ENCODE data around the gene ELANE.

The ELANE gene

DNA sequence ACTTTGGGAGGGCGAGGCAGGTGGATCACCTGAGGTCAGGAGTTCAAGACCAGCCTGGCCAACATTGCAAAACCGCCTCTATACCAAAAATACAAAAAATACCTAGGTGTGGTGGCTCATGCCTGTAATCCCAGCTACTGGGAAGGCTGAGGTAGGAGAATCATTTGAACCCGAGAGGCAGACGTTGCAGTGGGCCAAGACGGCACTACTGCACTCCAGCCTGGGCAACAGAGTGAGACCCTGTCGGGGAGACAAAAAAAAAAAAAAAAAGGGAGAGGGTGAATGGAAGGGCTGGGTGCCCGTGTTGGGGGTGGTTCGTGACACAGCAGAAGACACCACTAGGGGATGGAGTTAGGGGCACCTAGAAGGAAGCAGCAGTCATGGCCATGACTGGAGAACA lies 18.2 kb downstream of the ELANE start:
- TF ChIP-seq, protein P1, sequence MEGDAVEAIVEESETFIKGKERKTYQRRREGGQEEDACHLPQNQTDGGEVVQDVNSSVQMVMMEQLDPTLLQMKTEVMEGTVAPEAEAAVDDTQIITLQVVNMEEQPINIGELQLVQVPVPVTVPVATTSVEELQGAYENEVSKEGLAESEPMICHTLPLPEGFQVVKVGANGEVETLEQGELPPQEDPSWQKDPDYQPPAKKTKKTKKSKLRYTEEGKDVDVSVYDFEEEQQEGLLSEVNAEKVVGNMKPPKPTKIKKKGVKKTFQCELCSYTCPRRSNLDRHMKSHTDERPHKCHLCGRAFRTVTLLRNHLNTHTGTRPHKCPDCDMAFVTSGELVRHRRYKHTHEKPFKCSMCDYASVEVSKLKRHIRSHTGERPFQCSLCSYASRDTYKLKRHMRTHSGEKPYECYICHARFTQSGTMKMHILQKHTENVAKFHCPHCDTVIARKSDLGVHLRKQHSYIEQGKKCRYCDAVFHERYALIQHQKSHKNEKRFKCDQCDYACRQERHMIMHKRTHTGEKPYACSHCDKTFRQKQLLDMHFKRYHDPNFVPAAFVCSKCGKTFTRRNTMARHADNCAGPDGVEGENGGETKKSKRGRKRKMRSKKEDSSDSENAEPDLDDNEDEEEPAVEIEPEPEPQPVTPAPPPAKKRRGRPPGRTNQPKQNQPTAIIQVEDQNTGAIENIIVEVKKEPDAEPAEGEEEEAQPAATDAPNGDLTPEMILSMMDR (IDR thresholded peaks at IDR 0.05; ENCODE audit: borderline replicate concordance, insufficient read depth, low read depth, low read length): no peak
- H3K4me3 ChIP-seq (ENCODE audit: low read depth, low read length): no peak overlapping the region

DNA sequence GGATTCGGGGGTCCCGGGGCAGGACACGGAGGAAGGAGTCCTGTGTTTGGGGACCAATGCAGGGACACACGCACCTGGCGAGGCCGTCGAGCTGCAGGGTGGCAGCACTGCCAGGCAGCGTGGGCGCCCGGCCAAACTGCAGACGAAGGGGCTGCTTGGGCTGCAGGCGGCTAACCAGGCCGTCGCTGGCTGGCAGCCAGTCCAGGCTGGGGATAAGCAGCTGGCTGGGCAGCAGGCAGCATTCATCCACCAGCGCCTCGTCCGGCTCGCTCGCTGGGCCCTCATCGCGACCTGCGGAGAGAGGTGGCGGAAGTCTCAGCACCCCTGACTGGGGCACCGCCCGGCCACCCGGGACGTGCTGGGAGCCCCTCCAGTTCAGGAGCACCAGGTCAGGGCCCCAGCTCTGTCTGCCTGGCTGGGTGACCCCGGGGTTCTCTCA lies 18.9 kb downstream of the ELANE start:
- no peak overlapping the region for H3K4me3 ChIP-seq (ENCODE audit: low read depth, low read length)
- TF ChIP-seq, protein P1 (IDR thresholded peaks at IDR 0.05; ENCODE audit: borderline replicate concordance, insufficient read depth, low read depth, low read length): no peak

DNA sequence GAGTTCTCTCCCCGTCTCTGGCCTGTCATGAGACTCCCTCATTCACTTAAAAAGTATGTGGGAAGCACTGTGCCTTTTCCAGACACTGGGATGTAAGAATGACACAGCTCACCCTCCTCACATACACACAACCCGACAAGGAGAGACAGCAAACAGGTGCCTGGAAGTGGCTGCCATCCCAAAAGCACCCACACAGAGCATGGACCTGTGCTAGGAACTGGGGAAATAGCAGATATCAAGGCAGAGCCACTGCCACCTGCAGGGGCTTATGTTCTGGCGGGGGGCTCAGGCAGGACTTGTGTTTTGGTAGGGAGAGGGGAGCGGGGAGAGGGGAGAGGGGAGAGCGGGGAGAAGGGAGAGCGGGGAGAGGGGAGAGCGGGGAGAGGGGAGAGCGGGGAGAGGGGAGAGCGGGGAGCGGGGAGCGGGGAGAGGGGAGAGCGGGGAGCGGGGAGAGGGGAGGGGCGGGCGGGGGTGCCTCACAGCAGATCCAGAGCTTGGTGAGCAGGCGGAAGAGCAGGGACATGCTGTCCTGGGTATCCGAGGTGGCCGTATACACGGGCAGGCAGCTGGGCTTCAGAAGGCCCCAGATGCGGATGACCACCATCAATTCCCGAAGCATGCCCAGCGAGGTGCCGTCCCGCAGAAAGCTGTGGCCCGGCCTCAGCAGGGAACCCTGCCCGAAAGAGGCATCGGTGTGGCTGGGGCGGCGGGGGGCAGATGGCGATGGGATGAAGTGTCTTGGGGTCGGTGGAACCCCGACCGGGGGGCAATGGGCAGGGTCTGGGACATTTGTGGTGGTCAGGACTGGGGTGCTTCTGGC lies 19.6 kb downstream of the ELANE start:
- H3K4me3 ChIP-seq (ENCODE audit: low read depth, low read length): no peak overlapping the region
- TF ChIP-seq, protein P1 (IDR thresholded peaks at IDR 0.05; ENCODE audit: borderline replicate concordance, insufficient read depth, low read depth, low read length): no peak

DNA sequence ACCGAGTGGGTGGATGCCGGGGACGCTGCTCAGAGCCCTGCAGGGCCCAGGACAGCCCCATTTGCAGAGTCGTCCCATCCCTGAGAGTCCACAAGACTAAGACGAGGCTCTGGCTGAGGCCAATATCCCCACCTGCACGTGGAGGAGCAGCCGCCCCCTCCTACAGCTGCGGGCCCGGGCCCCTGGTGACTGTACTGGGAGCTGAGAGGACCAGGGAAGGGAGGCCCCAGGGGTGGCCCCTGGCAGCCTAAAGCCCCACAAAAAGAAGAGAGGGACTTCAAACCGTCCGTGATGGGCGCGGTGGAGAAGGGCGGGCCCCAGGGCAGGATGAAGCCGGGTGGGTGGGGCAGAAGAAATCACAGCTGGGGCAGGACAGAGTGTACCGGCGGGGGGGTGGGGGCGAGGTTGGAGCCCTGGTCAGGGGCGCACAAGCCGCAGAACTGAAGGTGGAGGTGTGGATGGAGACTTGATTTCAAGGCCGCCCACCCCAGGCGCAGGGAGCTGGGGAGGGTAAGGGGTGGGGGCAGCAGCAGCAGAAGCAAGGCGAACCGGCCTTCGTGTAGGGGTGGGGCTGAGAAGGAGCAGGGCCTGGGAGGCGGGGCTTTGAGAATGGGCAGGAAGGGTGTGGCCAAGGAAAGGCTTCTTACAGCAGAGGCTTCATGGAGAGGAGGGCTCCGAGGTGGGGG lies 20.3 kb downstream of the ELANE start:
- peak overlapping the region; percentile 16 for H3K4me3 ChIP-seq (ENCODE audit: low read depth, low read length)
- TF ChIP-seq, protein P1 (IDR thresholded peaks at IDR 0.05; ENCODE audit: borderline replicate concordance, insufficient read depth, low read depth, low read length): no peak

DNA sequence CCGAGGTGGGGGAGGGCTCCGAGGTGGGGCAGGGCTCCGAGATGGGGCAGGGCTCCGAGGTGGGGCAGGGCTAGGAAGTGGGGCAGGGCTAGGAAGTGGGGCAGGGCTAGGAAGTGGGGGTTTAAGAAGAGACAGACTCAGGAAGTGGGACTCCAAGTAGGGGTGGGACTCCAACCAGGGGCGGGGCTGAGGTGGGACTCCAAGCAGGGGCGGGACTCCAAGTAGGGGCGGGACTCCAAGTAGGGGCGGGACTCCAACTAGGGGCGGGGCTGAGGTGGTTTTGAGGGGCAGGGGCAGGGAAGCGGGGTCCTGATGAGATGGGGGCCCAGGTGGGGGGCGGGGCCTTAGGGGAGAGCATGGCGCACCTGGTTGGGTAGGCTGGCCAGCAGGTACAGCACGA lies 21.0 kb downstream of the ELANE start:
- H3K4me3 ChIP-seq (ENCODE audit: low read depth, low read length): no peak overlapping the region
- TF ChIP-seq, protein P1 (IDR thresholded peaks at IDR 0.05; ENCODE audit: borderline replicate concordance, insufficient read depth, low read depth, low read length): no peak

DNA sequence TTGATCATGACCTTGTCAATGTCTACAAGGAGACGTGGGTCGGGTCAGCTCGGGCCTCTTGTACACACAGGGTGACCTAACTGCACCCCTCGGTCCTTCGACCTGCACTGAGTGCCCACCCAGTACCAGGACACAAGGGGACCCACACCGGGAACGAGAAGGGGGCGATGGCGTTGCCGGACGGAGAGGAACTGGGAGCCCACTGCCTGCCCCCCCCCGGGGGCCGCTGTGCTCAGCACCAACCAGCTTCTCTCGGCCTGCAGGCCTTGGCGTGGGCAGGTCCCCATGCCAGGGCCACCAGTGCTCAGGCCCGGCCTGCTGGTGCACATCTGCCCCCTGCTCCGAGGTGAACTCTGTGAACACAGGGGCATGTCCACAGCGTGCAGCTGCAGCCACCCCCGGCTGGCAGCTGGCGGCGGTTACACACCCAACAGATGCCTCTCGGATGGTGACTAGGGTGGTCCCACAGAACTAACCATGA lies 21.5 kb downstream of the ELANE start:
- TF ChIP-seq, protein P1 (IDR thresholded peaks at IDR 0.05; ENCODE audit: borderline replicate concordance, insufficient read depth, low read depth, low read length): no peak
- H3K4me3 ChIP-seq (ENCODE audit: low read depth, low read length): no peak overlapping the region
